ENCODE results near the gene CST11. TPM values are rescaled to one million over a fixed set of nuclear protein-coding genes. Genes with fewer than 3 reads are reported as not detected.

The CST11 gene
- total and polyA plus RNA-seq, 8 donors = not detected

- TF ChIP-seq, protein P1, sequence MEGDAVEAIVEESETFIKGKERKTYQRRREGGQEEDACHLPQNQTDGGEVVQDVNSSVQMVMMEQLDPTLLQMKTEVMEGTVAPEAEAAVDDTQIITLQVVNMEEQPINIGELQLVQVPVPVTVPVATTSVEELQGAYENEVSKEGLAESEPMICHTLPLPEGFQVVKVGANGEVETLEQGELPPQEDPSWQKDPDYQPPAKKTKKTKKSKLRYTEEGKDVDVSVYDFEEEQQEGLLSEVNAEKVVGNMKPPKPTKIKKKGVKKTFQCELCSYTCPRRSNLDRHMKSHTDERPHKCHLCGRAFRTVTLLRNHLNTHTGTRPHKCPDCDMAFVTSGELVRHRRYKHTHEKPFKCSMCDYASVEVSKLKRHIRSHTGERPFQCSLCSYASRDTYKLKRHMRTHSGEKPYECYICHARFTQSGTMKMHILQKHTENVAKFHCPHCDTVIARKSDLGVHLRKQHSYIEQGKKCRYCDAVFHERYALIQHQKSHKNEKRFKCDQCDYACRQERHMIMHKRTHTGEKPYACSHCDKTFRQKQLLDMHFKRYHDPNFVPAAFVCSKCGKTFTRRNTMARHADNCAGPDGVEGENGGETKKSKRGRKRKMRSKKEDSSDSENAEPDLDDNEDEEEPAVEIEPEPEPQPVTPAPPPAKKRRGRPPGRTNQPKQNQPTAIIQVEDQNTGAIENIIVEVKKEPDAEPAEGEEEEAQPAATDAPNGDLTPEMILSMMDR (IDR thresholded peaks at IDR 0.05) = no peak
- ATAC-seq = no peak
- DNase-seq = no peak
- H3K9me3 ChIP-seq = no peaks in the 10 kb centered on the region
- H3K27ac ChIP-seq = no peak overlapping the region
- H3K36me3 ChIP-seq = no peaks in the 10 kb centered on the region
- H3K4me3 ChIP-seq = no peak overlapping the region
- peaks cover 0 to 12% of the 10 kb centered on the region in 2 donors for H3K27me3 ChIP-seq
- H3K4me1 ChIP-seq = no peaks in the 10 kb centered on the region
- intact Hi-C loops (cut with DNase I) = no loop called here
These were observed 2.1 kb upstream of the CST11 start for GRCh38 chr20:23454816-23455215.

DNA sequence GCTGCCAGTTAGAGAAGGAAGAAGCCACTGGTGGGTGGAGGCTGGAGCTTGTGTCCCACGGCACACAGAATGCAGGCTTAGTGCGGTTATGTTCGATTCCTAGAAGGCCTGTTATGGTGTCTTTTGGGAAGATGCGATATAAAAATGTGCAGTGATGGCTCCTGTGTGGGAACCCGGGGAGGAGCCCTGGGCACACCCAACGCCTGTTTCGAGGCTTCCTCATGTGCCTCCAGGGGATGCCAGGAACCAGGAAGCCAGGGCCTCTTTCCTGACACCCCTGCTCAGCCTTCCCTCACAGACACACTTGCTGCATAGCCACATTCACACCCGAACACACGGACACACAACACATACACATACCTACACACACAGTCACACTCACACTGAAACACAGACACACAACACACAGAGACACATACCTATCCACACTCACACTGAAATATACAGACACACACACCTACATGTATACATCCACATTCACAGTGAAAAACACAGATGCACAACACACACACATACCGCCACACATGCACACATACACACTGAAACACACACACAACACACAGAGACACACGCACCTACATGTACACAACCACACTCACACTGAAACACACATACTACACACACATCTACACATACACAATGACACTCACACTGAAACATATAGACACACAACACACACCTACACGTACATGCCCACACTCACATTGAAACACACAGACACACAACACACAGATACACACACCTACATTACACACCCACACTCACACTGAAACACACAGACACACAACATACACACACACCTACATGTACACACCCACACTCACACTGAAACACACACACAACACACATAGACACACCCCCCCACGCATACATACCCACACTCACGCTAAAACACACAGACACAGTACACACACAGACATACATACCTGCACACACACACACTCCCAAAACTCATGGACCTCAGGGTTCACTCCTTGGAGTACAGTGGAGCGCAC lies 1.2 kb upstream of the CST11 start:
- Histone ChIP-seq H3K4me1 (no peaks in the 10 kb centered on the region), H3K27ac (no peak overlapping the region), H3K36me3 (no peaks in the 10 kb centered on the region), H3K4me3 (no peak overlapping the region), H3K27me3 (peaks cover 0 to 12% of the 10 kb centered on the region in 2 donors), H3K9me3 (no peaks in the 10 kb centered on the region)
- intact Hi-C loops (cut with DNase I) = no loop called here
- TF ChIP-seq, protein P1 (IDR thresholded peaks at IDR 0.05) = no peak
- DNase-seq = no peak
- no peak for ATAC-seq

DNA sequence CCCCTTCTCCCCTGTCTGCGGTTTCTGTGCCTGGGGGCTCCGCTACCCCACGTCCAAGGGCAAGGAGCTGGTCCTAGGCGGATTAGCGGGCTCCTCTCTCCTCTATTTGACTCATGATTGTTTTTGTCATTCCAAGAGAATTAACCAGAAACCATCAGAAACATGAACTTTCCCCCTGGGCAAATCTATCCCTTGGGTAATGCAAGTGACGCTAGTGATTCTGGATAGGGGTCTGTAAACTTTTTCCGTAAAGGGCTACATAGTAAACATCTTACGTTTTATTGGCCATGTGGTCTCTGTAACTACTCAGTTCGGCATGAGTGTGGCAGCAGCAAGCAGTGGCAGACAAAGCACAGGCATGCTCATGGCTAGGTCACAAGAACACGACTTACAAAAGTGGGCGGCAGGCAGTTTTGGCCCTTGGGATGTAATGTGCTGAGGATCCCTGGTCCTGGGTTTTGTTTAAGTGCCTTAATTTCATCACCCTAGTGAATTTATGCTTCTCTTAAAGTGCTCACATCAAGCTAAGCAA lies 654 bp downstream of the CST11 start:
- TF ChIP-seq, protein P1 (IDR thresholded peaks at IDR 0.05) = no peak
- Histone ChIP-seq H3K27me3 (peaks cover 0 to 12% of the 10 kb centered on the region in 2 donors), H3K4me3 (no peak overlapping the region), H3K36me3 (no peaks in the 10 kb centered on the region), H3K9me3 (no peaks in the 10 kb centered on the region), H3K27ac (no peak overlapping the region), H3K4me1 (no peaks in the 10 kb centered on the region)
- ATAC-seq (no peak), DNase-seq (no peak)
- intact Hi-C loops (cut with DNase I) = no loop called here

DNA sequence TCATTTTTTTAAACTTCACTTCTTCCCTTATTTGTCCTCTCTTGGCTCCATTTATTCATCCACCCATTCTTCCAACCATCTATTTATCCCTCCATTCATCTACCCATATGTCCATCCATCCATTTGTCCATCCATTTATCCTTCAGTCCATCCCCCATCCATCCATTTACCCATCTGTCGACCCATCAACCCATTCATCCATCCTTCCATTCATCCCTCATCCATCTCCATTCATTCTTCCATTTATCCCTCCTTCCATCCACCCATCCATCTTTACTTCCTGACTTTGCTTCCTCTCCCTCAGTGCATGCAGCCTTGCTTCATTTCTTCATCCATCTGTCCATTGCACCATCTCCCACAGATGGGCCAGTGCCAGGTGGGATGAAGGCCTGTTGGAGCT lies 1.8 kb downstream of the CST11 start:
- no peak for ATAC-seq
- H3K27me3 ChIP-seq = peaks cover 0 to 12% of the 10 kb centered on the region in 2 donors
- intact Hi-C loops (cut with DNase I) = no loop called here
- H3K9me3 ChIP-seq = no peaks in the 10 kb centered on the region
- DNase-seq = no peak
- H3K36me3 ChIP-seq = no peaks in the 10 kb centered on the region
- no peak overlapping the region for H3K27ac ChIP-seq
- TF ChIP-seq, protein P1 (IDR thresholded peaks at IDR 0.05) = no peak
- no peak overlapping the region for H3K4me3 ChIP-seq
- no peaks in the 10 kb centered on the region for H3K4me1 ChIP-seq

DNA sequence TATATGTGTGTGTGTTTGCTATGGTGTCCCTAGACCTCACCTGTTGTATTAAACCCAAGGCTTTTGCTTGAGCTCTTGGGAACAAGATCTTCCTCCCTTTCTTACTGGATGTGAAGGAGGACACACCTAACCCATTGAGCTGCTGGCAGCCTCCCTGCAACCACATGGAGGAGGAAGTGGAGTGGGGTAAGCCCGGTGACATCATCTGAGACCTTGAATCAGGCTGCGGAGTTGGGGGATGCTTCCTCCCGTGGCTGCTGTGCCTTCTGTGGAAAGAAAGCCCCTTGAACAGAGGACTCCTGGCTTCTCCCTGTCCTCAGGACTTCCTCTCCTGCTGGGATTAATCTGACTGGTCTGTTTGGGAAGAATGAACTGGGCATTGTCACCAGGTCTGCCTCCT lies 3.3 kb downstream of the CST11 start:
- no peak overlapping the region for H3K4me3 ChIP-seq
- peaks cover 0 to 12% of the 10 kb centered on the region in 2 donors for H3K27me3 ChIP-seq
- ATAC-seq (no peak), DNase-seq (no peak)
- no peaks in the 10 kb centered on the region for H3K9me3 ChIP-seq
- intact Hi-C loops (cut with DNase I) = loop anchor here in 1 of 2 donors (10.0 kb wide), 1 partner anchor 155 kb away; the partner anchor contains the start of gene CST9
- H3K4me1 ChIP-seq = no peaks in the 10 kb centered on the region
- H3K36me3 ChIP-seq = no peaks in the 10 kb centered on the region
- TF ChIP-seq, protein P1 (IDR thresholded peaks at IDR 0.05) = no peak
- no peak overlapping the region for H3K27ac ChIP-seq
